ENCODE results near the gene RBKS.

DNA sequence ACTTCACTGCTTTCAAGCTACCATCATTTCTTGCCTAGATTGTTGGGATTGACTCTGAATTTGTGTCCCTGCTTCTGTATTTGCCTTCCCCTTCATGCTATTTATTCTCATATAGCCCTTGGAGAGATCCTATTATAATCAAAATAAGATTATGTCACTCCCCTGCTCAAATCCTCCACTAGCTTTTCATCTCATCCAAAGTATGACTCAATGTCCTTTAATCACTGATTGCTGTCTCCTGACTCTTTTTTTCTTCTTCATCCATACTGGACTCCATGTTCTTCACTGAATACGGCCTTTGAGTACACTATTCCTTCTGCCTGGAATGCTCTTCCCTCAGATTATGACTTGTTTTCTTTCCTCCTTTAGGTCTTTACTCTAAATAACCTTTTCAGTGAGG lies 5.0 kb downstream of the RBKS start:
- TF ChIP-seq, protein P1, sequence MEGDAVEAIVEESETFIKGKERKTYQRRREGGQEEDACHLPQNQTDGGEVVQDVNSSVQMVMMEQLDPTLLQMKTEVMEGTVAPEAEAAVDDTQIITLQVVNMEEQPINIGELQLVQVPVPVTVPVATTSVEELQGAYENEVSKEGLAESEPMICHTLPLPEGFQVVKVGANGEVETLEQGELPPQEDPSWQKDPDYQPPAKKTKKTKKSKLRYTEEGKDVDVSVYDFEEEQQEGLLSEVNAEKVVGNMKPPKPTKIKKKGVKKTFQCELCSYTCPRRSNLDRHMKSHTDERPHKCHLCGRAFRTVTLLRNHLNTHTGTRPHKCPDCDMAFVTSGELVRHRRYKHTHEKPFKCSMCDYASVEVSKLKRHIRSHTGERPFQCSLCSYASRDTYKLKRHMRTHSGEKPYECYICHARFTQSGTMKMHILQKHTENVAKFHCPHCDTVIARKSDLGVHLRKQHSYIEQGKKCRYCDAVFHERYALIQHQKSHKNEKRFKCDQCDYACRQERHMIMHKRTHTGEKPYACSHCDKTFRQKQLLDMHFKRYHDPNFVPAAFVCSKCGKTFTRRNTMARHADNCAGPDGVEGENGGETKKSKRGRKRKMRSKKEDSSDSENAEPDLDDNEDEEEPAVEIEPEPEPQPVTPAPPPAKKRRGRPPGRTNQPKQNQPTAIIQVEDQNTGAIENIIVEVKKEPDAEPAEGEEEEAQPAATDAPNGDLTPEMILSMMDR (IDR thresholded peaks at IDR 0.05): no peak
- TF ChIP-seq GATA2 (CRISPR knock-in tag; IDR thresholded peaks at IDR 0.05): no peak
- no peak for TF ChIP-seq POLR2AphosphoS5 (IDR thresholded peaks at IDR 0.05; ENCODE audit: low read depth, low read length)
- TF ChIP-seq TAF1 (IDR thresholded peaks at IDR 0.05; ENCODE audit: borderline replicate concordance, low read depth, low read length): no peak
- TF ChIP-seq JUND (IDR thresholded peaks at IDR 0.05): no peak
- no peak for TF ChIP-seq YY1 (IDR thresholded peaks at IDR 0.05; ENCODE audit: low read depth)
- TF ChIP-seq RFX5 (IDR thresholded peaks at IDR 0.05; ENCODE audit: low read length): no peak

All from SK-N-SH (cell line).